Fibroblast of the conjunctiva (primary cell): ENCODE results near the gene JDP2.
"Not testable (repeated sequence)": the region's sequence is repeated elsewhere in the genome, so short reads cannot be mapped to it uniquely, and the experiment has no call there.

Experiments
- DNase-seq: peaks from one replicate; pipeline ENCODE4 v3.0.0-alpha.2; 2010; ENCODE audit warnings: low read depth

JDP2 gene

DNA sequence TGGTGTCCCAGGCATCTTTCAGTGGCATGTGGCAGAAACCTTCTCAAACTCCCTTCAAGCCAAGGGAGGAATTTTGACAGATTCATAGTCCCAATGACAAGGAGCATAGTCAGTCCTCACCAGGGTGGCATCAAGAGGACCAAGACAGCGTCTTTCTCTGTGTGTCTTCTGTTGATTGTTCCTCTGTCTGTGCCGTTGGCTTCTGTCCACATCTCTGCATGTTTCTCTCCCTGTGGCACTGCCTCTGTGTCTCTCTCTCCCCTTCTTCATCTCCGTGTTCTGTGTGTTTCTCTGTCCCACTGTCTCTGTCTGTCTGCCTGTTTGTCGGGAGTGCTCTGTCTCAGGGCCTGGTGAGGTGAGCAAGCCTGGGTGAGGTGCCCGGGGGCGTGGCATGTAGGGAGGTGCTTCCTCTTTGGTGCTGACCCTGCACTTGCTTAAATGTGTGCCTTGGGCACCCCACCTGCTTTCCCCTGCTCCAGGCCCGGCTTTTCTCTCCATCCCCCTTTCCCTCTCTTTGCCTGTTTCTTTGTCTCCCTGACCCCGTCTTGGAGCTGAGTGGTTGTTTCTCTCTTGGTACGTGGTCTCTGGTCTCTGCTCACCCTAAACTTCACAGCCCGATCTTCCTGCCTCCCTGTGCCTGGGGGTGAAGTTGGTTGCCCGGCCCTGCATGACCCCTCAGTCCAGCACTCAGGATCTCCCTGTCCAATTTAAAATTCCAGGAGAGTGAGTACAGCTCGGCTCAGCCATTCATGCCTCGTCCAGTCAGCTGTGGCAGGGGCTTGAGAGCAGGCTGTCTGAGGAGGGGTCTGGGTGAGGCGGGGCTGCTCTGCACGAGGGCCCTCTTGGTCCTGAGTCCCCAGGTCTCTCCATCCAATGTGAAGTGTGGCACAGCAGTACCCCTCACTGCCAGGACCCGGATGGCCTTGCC lies 28.5 kb downstream of the JDP2 start:
- no peak for DNase-seq

DNA sequence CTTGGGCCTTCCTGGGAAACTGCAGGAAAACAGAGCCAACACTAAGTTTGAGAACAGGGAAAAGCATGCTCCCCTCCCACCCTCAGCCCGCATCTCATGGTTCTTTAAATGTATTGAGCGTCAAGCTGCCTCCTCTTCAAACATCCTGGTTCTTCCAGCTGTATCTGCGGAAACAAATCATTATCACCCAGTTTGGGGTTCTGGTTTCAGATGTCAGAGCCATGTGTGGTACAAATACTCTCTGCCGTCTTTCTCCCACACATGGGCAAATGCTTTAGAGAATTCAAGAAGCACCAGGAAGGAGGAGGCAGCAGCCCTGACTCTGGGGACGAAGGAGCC lies 29.1 kb downstream of the JDP2 start:
- no peak for DNase-seq

DNA sequence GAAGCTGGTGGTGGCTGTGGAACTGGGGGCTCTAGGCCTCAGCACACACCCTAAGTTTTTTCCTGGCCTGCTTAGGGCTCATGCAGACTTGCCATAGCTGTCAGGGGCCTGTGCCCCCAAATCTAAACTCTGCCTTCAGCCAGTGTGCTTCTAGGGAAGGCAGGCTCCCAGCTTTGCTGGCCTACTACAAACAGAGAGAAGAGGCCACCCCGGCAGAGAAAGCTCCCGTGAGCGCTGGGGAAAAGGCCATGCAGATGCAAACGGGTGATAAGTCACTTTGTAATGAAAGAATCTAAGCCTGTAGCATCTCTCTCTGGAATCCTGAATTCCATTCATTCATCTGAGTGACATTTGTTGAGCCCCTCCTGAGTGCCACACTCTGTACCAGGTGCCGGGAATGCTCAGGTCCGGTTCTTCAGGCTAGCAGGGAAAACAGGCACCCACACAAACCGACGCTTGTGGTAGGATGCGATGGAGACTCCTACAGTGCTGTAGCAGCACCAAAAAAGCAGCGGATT lies 29.9 kb downstream of the JDP2 start:
- no peak for DNase-seq

DNA sequence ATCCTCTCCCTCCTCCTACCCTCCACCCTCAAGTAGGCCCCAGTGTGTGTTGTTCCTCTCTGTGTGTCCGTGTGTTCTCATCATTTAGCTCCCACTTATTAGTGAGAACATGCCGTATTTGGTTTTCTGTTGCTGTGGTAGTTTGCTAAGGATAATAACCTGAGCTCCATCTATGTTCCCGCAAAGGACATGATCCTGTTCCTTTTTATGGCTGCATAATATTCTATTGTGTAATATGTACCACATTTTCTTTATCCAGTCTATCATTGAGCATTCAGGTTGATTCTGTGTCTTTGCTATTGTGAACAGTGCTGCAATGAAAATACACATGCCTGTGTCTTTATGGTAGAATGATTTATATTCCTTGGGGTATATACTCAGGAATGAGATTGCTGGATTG lies 30.5 kb downstream of the JDP2 start:
- no peak for DNase-seq

DNA sequence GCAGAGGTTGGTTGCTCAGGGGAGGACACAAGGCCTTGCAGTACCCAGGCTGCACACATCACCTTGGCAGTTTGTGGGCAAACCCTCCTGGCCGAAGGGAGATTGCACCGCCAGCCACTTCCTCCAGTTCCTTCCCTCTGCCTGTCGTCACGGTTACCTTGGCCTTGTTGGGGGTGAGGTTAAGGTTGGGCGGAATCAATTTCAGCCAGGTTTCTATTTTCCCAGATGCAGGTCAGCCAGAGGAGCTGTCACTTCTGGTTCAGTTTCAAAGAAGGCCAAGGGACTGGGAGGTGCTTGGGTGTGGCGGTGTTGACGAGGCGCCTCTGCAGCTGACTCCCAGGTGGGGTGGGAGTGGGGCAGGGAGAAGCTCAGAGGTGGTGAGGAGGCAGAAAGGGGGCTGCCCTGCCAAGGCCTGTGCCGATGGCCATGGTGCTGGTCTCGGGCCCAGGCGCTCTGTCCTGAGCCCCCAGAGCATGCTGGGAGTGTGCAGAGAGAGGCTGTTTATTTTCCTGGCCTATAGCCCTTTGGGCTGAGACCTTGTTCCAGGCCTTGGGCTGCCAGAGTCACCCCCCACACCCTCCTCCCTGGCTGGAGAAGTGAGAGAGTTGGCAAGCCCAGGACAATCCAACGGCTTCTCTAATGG lies 31.4 kb downstream of the JDP2 start:
- DNase-seq, result no peak

DNA sequence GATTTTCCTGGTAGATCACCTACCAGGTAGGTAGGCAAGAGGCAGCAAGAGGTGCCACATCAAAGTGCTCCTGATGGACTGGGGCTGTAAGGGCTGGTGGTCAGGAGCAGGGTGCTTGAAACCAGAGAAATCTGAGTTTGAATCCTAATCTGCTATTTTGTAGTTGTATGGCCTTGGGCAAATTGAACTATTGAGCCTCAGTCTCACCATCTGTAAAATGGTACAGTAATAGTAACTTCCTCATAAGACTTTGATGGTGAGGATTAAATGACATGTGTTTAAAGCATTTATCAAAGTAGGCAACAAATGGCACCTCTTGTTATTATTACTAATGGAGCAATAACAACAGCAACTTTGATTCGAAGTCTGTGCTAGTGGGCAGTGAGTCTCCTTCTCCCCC lies 32.0 kb downstream of the JDP2 start:
- DNase-seq, result no peak

DNA sequence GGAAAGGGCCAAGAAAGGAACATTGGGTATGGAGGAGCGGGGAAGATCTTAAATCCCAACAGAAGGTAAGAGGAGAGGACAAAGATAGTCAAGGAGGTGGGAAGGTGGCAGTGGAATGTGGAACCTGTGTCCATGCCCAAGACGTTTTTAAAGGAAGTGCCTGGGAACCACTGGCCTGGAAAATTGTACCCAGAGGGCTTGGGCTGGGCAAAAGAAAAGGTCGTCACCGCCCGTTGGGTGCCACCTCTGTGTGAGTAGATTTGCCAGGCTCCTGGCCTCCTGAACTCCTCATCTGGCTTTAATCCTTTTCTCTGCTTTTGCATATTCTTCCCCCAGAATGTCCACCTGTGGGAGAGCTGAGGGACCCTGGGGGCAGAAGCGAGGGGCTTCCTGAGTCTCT lies 32.6 kb downstream of the JDP2 start:
- DNase-seq, result no peak

DNA sequence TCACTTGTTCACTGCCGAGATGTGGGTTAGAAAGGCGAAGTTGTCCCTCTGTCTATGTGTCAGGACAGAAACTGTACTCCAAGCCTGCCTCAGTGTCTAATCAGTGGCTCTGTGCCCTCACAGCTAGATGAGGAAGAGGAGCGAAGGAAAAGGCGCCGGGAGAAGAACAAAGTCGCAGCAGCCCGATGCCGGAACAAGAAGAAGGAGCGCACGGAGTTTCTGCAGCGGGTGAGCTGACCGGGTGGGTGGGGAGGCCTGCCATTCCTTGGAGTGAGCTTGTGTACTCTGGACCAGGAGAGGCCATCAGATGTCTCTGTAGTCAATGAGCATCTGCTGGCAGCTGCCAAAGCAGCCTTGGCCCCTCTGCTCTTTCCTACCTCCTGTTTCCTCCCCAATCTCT lies 33.5 kb downstream of the JDP2 start:
- no peak for DNase-seq

DNA sequence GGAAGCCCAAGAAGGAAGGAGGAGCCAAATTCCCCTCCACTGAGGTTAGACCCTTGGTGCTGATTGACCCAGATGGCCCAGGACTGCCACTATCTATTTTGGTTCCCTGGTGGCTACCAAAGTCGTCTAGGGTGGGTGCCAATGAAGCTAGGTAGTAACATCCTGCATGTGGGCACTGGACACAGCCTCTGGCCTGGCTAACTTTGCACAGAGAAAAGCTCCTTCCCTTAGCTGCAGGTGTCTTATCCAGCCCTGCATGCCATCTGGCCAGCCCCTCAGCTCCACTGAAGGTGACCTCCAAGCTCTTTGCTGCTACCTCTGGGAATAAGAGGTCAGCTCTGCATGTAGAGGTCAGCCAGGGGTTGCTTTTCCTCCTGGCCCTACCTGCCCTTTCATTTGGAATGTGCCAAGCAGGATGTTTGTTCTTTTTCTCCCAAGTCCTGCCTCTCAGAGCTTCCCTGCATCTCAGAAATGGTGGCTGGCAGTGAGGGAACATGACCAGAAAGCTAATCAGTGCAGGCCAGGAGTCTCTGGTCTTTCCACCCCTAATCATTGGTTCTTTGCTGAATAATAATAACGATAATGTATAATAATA lies 34.0 kb downstream of the JDP2 start:
- DNase-seq, result no peak

DNA sequence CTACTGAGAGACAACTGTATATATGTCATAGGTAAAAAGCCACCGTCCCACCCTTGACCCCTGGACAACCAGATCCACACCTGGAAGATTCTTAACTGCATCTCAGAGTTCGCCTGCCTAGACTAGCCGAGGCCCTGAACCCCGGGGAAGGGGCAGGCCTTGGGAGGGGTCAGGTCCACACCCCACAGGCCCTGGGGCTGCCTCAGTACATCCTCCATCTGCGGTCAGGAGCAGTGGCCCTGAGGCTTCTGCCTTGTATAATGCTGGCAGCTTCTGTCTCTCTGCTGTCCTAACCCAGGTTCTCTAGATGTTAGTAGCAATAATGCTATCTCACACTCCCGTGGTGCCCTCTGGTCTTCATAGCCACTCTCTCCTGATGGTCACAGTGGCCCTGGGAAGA lies 36.8 kb downstream of the JDP2 start:
- DNase-seq, result no peak

DNA sequence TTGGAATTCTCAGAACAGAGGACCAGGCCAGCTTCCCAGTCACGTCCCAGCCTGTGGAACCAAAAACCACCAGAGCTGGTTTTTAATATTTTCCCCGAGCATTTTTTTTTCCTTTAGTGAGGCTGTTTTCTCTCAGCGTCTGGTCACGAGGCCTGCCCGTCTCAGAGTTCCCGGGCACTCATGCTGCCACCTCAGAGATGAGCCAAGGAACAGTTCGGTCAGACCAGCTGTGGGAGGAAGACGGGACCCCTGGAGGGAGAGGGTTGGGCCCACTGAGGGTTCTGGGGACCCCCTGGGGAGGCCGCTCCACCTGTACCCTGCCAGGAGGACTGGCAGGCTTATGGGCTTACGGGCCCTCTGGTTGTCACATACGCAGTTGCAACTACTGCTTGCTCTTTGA lies 39.9 kb downstream of the JDP2 start:
- DNase-seq, result no peak

DNA sequence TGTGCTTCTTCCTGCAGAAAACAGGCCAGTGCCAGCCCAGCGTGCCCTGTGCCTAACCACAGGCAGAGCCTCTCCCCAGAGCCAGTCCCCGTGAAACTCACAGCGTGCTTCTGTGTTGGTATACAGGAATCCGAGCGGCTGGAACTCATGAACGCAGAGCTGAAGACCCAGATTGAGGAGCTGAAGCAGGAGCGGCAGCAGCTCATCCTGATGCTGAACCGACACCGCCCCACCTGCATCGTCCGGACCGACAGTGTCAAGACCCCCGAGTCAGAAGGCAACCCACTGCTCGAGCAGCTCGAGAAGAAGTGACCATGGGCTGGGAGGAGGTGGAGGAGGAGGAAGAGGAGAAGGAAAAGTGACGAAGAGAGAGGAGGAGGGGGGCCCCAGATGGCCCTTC lies 41.3 kb downstream of the JDP2 start:
- DNase-seq, result no peak

DNA sequence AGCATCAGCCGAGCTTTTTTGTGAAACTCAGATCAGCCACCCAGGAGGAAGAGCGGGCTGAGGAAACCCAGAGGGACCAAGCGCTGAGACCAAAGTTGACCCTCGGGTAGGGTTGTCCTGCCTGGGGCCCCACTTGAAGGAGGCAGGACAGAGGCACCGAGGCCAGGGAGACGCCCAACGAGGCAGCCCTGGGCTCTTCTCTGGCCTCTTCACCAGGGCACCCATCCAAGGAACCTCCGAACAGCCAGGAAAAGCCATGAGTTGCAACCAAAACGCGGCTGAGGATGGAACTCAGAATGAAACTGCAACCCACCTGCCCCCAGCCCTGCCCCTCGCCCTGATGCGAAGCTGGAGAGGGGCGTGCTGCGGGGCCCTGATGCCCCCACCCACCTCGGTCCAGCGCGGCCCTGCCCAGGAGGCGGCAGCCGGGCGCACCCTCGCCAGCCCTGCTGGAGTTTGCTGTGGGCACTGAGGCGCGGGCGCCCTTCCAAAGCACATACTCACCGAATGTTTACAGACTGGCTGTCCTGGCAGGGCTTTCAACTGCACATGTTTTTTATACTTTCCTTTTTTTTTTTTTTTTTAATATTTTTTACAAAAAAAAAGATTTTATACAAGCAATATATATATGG lies 41.9 kb downstream of the JDP2 start:
- DNase-seq, result no peak

DNA sequence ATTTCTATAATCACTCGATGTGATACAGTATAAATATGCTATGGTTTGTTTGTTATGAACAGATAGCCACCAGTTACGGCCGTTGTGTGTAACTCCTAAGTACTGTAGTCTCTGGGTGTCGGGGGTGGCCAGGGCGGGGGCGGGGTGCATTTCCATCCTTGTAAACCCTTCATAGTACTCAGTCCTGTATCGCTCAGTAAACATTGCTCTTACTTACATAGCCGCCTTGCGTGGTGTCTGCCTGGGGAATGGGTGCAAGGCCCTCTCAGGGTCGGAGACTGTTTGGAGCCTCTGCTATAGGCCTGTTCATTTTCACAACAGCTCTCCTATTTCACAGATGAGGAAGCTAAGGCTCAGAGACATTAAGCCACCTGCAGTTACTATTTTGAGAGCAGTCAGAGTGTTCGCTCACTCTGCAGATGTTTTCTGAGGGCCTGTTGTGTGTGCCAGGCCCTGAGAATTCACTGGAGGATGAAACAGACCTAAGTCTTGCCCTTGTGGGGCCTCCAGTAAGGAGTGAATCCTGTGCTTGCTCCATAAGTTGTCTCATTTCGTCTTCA lies 42.5 kb downstream of the JDP2 start:
- no peak for DNase-seq

DNA sequence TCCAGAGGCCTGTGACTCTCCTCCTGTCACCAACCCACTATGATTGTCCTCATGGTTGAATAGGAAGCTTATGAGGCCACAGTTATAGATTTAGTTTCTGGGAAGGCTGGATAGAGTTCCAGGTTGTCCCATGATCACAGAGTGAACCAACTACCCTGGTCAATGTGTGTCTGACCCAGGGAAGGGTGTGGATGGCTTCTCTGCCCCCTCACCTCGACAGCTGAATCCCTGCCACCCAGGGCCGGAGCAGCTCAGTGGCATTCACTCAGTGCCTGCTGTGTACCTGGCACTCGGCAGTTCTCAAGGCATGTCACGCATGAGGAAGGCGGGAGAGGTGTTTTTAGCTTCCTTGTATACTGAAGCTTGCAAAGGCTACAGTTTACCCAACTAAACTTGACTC lies 43.2 kb downstream of the JDP2 start:
- no peak for DNase-seq

DNA sequence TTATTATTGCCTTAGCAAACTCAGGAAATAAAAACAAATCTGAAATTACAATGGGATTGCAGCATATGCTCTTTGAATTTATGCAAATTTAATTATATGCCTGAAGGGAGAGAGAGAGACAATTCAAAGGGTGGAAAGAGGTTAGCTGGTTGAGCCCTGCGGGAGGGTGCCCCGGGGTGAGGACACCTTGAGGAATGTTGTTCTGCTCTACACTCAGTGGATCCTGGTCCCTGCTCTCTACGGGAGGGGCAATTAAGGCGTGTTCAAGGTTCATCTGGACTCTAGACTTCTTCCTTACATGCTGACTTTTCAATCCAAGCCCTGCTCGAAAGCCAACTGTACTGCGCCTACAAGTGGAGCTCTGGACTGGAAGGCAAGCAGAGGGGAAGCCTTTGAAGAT lies 46.3 kb downstream of the JDP2 start:
- DNase-seq, result not testable (repeated sequence)

DNA sequence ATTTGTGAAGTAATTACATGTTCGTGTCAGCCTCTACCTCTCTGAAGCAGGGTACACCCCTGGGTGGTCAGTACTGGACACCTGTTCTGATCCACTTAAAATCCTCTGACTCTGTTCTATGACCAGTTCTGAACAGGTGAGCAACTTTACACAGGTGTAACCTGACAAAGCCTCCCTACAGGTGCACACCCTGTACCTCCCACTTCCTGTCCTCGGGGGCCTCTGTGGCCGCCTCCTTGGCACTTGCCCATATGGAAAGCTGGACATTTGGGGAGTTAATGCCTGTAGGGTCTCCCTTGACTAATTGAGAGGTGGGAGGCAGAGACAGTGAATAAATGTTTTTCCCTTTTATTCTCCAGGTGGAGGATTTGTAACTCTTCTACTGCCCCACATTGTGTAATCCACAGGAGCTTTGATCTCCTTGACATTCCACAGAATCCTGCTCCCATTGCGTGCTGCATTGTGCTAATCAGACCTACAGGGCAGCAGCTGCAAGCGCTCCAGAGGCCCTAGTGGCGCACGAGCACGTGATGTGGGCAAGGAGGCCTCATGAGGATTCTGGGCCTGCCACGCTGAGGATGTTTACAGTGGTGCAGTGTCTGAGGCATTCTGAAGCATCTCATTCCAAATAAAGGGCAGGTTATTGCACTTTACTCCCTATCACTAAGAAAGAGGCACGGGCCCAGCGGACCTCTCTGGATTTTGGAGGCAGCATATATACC lies 48.6 kb downstream of the JDP2 start:
- DNase-seq, result no peak

DNA sequence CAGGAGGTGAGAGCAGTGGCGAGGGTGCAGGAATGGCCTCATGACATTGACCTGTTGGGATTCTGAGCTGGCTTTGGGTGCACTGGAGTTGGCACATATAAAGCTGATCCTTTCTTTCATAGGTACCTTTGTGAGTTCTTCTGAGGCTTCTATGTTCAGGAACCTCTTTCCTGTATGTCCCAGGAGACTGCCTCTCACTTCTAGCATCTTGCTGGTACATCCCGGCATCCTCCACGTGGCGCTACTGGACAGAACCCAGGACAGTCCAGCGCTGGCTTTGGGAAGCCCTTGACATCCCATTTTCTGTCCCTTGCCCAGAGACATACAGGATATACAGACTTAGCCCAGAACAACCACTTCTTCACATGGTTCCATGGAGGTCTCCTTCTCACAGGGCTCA lies 50.1 kb downstream of the JDP2 start:
- DNase-seq, result no peak

DNA sequence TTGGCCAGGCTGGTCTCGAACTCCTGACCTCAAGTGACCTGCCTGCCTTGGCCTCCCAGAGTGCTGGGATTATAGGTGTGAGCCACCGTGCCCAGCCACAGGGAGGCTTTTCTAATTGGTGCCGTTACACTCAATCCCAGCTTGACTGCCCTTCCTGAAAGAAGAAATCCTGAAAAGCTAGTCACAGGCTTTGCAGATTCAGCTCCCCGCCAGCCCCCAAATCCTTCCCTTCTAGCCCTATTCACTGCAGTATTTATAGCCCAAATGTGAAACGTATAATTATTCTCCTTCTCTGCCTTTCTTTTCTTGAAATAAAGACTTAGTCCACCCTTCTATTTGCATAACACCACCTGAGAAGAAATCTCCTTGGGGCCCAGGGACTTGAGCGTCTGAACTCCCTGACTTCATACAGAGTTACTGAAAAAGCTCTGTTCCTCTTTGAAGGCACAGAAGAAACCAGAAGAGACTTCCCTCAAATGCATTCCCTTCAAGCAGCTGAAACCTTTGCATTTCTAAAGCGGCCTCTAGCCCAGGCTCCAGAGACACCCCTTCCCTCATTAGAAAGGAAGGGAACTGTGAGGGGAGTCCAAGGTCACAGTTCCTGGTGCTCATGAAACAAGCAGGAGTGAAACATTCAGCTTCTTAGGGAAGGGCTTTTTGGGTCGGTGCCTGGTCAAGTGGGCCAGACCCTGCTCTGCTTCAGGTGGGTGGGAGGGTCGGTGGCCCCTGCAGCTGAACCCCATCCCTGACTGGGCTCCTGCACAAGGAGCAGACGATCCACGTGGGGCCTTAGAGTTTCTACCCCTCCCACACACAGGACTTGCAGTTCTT lies 52.2 kb downstream of the JDP2 start:
- DNase-seq, result no peak

DNA sequence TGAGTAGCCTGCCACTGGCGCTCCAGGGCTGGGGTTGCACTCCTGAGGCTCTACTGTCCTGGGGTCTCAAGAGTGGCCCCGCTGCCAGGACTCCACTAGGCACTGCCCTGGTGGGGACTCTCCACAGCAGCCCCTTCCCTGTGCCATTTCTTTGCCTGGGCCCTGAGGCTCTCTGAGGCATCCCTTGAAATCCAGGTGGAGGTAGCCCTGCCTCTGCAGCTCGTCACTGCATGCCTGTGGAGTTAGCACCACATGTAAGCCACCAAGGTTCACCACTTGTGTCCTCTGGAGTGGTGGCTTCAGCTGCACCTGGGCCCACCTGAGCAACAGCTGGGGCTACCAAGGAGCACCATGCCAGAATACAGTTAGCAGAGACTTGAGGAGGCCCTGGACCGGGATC lies 54.5 kb downstream of the JDP2 start:
- no peak for DNase-seq
